ENCODE data around the gene OR6V1.
"Not testable (repeated sequence)": the region's sequence is repeated elsewhere in the genome, so short reads cannot be mapped to it uniquely, and the experiment has no call there.

The OR6V1 gene

DNA sequence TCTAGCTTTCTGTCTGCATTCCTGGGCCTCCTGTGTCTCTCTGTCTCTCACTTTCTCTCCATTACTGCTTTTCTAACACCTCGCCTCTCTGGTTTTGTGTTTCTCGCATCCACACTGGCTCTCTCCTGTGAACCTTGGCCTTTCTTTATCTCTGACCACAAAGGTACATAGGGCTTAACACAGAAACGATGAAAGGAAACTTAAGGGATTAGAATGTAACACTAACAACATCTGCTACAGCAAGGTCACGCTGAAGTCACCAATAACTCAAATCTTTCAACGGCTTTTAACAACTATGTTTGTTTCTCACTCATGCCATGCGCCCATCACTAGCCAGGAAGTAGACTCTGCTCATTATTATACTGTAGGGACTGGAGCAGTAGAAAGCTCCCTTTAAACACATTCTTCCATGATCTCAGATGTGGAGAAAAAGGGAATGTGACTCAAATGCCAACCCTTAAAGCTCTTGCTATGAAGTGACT is 9.3 kb upstream of the OR6V1 start:
- DNase-seq (ENCODE audit: low read depth in 2 of 2) = no peak

DNA sequence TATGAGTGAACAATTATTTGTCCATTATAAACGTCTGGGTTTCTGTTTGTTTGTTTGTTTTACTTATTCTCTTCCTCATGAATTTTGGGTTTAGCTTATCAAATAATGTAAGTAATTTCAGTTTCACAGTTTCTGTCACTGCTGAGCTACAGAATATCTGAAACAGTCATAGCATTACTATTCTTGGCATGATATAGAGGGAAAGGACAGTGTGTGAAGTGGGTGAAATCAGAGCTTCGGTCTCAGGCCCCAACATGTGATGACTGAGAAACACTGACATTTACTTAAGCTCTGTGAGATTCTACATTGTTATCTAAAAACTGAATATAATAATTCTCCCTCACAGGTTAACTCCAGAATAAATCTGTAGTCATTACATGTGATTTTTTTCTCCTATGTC is 8.8 kb upstream of the OR6V1 start:
- DNase-seq (ENCODE audit: low read depth in 2 of 2) = no peak

DNA sequence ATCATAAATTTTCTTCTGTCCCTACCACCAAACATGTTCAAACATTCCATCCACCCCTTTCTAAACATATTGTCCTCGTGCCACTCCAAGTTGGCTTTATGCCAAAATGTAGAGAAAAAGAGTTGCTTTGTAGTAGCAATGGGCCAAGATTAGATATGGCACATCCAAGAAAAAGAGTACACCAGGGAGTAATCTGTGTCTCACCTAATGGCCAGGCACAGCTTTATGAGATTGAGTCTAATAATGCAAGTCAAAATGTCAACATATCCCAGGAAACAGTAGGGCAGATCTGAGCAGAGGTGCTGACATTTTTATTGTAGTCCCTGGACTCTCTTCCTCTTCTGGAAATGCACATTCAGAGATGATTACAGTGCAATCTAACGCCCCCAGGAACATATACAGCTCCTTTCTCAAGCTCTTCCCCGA is 5.7 kb upstream of the OR6V1 start:
- DNase-seq (ENCODE audit: low read depth in 2 of 2) = no peak

DNA sequence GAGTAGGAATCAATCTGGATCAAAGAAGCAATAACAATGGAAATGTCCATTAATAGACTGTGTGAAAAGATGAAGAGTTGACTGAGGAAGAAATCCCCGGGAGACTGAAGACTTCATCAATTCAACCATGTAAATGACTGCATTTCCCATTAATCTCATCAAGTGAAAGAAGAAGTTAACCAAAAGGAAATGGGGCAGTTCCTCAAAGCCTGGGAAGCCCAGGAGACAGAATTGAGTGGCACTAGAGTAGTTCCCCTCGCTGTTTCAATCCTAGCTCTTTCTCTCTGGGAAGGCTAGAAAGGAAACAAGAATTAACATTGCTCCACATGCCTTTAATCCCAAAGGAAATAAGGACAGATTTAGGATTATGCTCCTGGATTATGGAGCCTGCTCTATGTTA is 4.8 kb upstream of the OR6V1 start:
- no peak for DNase-seq (ENCODE audit: low read depth in 2 of 2)

DNA sequence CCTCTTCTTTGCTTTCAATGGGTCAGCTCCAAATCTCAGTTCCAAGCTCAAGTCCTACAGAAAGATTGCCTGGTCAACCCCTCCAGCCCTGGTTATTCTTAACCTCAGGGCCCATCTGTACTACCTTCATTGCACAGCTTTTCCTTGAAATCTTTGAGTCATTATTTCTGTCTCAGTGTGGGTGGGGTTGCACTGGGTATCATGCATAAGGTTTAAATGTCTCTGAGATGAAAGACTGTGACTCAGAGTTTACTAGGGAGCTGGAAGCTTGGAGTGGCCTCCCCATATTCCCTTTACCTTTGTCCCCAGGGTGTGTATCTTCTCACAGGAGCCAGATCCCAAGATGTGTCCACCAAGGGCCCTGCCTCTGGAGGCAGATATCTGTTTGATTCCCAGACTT is 3.3 kb upstream of the OR6V1 start:
- DNase-seq (ENCODE audit: low read depth in 2 of 2) = no peak

DNA sequence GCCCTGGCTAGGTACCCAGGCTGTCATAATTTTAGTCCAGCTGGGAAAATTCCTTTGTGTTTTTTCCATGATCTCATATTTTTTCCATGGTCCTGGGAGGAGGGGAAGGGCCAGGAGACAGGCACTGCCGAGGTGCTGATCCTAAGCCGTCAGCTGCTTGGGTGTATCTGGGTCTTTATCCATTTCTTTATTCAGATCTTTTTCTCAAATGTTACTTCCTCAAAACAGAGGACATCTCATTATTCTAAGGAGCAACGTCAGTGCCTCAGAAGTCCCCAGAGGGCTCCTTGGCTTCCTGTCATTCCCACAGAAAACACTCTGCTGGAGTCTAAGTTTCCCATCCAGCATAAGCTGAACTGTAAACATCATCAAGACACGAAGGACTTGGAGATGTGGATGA is 2.8 kb upstream of the OR6V1 start:
- no peak for DNase-seq (ENCODE audit: low read depth in 2 of 2)

DNA sequence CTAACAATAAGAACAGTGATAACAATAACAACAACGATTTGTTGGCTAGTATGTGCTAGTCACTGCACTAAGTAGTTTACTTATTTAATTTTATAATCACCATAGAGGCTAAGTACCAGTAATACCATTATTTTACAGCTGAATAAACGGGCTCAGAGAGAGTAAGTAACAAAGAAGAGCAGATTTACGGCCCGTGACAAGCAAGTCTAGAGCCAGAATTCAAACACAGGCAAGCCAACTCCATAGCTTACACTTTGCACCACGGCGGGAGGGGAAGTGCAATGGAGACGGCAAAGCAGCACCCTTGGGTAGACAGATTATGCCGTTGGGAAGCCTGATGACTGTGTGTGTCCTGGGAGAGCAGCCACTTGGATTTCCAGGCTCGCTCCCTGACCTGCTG is 1.2 kb upstream of the OR6V1 start:
- DNase-seq (ENCODE audit: low read depth in 2 of 2) = no peak

DNA sequence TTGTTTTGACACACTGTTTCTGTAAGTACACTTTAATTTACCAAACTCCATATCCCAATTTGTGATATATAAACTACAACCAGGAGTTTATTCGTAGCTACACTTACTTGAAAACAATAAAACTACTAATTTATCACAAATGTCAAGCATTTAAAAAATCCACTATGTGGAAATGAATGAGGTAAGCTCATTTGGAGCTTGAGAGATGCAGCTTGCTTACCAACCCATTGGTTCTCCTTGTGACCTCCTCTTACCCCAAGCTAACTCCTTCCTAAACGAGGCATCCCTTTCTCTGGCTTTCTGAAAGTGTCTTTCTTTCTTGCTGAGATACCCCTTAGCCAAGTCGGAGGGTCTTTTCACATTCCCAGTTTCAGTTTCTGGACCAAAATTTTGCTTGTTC is 2.5 kb downstream of the OR6V1 start:
- DNase-seq (ENCODE audit: low read depth in 2 of 2) = no peak

DNA sequence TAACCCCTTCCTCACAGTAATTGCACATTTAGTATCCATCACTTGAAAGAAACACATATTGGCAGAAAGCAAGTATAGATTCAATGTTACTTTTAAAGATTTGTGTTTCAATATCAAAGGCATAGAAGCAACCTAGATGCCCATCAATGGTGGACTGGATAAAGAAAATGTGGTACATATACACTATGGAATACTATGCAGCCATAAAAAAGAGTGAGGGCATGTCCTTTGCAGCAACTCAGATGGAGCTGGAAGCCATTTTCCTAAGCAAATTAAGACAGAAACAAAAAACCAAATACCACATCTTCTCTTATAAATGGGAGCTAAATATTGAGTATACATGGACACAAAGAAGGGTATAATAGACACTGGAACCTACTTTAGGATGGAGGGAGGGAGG is 3.6 kb downstream of the OR6V1 start:
- no peak for DNase-seq (ENCODE audit: low read depth in 2 of 2)

DNA sequence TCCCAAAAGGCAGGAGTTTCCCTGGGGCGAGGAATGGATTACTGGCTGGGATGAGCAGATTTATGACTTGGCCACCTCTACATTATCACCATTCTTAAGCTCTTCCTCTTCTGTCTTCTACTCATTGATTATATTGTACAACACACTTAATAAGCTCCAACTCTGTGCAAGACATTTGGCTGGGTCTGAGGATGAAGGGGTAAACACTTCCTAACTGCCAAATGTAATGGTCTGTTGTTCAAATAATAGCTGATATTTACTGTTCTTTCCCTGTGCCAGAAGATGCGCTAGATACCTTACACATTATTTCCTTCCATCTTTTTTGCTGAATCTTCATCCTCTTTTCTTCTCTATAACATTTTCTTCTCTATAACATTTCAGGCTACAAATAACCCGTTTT is 11.6 kb downstream of the OR6V1 start:
- DNase-seq (ENCODE audit: low read depth in 2 of 2) = no peak

DNA sequence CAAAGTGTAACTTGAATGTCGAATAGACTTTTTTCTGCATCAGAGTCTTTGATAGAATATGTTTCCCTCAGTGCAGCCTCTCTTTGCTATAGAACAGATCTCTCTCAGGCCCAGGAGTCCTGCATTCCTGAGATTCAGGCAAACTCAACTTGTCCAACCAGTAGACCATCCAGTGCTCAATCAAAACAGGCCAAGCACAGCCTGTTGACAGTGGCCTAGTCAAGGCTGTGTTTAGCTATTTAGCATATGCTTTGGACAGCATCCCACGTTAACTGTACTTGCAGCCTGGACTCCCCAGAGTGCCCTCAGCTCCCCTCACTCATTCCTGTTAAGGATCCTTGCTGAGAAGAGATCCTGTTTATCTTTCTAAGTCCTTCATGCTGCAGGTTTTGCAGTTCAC is 16.3 kb downstream of the OR6V1 start:
- no peak for DNase-seq (ENCODE audit: low read depth in 2 of 2)

DNA sequence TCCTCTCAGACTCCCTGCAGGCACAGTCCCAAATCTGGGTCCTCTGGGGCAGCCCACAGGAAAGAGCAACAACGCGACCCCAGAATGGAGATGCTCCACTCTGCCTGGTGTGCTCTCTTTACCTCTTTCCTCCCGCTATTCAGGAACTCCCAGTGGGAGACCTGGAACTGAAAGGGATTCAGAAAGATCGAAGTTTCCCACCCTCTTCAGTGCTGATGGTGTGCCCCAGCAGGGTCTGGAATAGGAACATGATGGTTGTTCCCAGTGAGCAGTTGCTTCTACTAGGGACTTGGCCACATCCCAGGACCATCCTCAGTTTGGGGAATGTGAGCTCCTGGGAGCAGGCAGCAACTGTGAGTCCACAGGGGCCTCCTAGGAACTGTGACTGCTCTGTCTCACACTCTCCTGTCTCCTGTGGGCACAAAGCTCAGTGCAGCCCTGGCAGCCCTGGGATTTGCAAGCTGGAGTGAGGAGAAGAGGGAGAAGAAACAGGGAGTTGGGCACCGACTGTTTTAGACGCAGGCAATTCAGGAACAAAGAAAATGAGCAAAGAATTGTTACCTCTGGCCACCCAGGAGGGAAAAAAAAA is 17.9 kb downstream of the OR6V1 start:
- no peak for DNase-seq (ENCODE audit: low read depth in 2 of 2)

DNA sequence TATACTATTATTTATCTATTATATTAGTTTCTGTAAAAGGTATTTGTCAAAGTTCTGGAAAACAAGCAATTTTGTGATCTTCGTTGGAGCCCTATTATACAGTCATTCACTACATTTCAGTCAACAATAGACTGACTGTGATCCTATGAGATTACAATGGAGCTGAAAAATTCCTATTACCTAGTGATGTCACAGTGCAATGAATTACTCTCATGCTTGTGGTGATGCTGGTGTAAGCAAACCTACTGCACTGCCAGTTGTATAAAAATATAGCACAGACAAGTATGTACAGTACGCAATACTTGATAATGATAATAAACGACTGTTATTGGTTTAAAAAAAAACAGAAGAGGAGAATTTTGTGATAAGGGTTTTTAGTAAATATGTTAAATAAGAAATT is 21.4 kb downstream of the OR6V1 start:
- DNase-seq (ENCODE audit: low read depth in 2 of 2) = no peak

DNA sequence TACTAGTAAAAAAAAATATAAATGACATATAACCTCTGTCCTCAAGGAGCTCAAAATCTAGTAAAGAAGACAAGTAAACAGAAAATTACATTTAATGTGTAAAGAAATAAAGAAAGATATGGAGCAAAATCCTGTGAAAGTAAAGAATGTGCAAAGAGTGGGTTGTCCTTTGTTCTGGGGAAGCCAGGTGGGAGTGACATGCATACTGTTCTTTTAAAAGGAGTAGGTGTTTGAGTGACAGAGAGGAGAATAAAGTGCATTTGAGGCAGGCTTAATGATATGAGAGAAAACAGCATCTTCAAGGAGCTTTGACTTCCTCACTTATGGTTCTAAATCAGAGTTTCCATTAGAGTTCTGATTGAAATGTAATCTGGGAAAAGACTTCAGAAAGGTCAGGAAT is 22.0 kb downstream of the OR6V1 start:
- no peak for DNase-seq (ENCODE audit: low read depth in 2 of 2)

DNA sequence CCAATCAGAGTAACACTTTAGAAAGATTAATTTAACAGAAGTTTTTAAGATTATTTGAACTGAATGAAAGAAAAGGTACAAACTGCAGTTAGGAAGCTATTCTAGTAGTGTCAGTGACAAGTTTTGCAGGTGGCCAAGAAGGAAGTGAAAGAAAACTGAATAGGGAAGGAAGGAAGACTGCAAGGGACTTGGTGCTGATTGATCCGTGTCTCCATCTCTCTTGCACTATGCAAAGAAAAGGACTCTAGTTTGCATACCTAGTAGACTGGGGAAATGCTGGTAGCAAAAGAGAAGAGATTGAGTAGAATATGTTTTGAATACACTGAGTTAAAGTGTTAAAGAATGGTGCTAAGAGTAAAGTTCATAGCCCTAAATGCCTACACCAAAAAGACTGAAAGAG is 33.0 kb downstream of the OR6V1 start:
- DNase-seq (ENCODE audit: low read depth in 2 of 2) = no peak

DNA sequence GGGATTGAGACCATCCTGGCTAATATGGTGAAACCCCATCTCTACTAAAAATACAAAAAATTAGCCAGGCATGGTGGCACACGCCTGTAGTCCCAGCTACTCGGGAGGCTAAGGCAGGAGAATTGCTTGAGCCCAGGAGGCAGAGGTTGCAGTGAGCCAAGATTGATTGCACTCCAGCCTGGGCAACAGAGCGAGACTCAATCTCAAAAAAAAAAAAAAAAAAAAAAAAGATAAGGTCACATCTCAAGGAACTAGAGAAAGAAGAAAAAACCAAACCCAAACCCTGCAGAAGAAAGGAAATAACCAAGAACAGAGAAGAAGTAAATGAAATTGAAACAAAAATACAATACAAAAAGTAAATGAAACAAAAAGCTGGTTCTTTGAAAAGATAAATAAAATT is 33.5 kb downstream of the OR6V1 start:
- not testable (repeated sequence) for DNase-seq (ENCODE audit: low read depth in 2 of 2)

DNA sequence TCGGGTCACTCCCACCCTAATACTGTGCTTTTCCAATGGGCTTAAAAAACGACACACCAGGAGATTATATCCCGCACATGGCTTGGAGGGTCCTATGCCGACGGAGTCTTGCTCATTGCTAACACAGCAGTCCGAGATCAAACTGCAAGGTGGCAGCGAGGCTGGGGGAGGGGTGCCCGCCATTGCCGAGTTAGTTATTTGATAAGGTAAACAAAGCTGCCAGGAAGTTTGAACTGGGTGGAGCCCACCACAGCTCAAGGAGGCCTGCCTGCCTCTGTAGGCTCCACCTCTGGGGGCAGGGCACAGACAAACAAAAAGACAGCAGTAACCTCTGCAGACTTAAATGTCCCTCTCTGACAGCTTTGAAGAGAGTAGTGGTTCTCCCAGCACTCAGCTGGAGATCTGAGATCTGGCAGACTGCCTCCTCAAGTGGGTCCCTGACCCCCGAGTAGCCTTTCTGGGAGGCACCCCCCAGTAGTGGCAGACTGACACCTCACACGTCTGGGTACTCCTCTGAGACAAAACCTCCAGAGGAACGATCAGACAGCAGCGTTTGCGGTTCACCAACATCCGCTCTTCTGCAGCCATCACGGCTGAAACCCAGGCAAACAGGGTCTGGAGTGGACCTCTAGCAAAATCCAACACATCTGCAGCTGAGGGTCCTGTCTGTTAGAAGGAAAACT is 36.5 kb downstream of the OR6V1 start:
- DNase-seq (ENCODE audit: low read depth in 2 of 2) = not testable (repeated sequence)

DNA sequence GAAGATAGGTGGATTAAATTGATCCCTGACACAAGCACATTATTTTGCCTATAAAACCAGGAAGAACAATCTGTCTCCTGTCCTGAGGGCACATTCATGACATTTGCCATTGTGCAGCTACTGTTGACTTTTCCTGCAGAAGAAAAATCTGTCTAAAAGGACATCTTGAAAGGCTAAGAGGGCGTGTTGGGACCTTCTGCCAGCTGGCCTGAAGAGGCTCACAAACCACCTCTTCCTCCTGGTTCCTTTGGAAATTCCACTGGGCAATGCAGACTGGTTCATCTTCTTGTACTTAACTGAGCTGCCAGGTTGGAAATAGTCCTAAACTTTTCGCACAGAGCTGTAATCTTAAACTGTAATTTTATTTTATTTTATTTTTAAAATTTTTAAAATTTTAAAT is 44.0 kb downstream of the OR6V1 start:
- no peak for DNase-seq (ENCODE audit: low read depth in 2 of 2)

DNA sequence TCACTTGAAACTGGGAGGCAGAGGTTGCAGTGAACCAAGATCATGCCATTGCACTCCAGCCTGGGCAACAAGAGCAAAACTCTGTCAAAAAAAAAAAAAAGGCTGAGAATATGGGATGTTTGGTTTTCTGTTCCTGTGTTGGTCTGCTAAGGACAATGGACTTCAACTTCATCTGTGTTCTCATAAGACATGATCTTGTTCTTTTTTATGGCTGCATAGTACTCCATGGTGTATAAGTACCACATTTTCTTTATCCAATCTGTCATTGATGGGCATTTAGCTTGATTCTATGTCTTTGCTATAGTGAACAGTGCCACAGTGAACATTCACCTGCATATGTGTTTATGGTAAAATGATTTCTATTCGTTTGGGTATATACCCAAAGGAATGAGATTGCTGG is 47.4 kb downstream of the OR6V1 start:
- DNase-seq (ENCODE audit: low read depth in 2 of 2) = not testable (repeated sequence)
